Right atrium auricular region (tissue), 2 donors: ENCODE data around the gene RBM33. TPM values are rescaled to one million over a fixed set of nuclear protein-coding genes. Genes with fewer than 3 reads are reported as not detected.

ENCODE experiments used
- DNase-seq: peaks from one replicate; pipeline ENCODE4 v3.0.0-alpha.2; 2019; ENCODE audit warnings: low spot score
- H3K27ac ChIP-seq, 2 donors: fragments of 200-600 bp; sonication (generic); 1 replicate in 1 of 2; 2 replicates in 1 of 2; pipeline ENCODE4 v1.5.1; 2016 to 2019
- H3K27me3 ChIP-seq, 2 donors: fragments of 200-600 bp; sonication (generic); one replicate each; pipeline versions ENCODE4 v1.5.1 to v1.6.0; 2017 to 2019
- H3K36me3 ChIP-seq: fragments of 200-600 bp; sonication (generic); one replicate; pipeline ENCODE4 v1.5.1; 2016
- H3K4me1 ChIP-seq, 2 donors: fragments of 200-600 bp; sonication (generic); one replicate each; pipeline versions ENCODE4 v1.5.1 to v1.6.0; 2017 to 2019
- H3K4me3 ChIP-seq, 2 donors: fragments of 200-600 bp; sonication (generic); 1 replicate in 1 of 2; 2 replicates in 1 of 2; pipeline ENCODE4 v1.5.1; 2017 to 2019; ENCODE audit warnings: mild to moderate bottlenecking in 1 of 2, moderate library complexity in 1 of 2
- H3K9me3 ChIP-seq, 2 donors: fragments of 200-600 bp; sonication (generic); one replicate each; pipeline ENCODE4 v1.5.1; 2019
- total RNA-seq, 2 donors: library from RNA; depleted of rRNA; stranded (reverse); fragments of >200 nt; gene quantifications; one replicate each; pipeline ENCODE4 v1.1.0, GENCODE V29; 2016
- TF ChIP-seq, protein P1 (sequence below), 2 donors: fragments of 200-600 bp; sonication (generic); IDR thresholded peaks; one replicate each; pipeline ENCODE4 v1.5.1; 2019; ENCODE audit warnings: antibody characterized with exemption in 2 of 2

Gene RBM33
- total RNA-seq, 2 donors from 2014 or later: 15.4 to 21.0 TPM

DNA sequence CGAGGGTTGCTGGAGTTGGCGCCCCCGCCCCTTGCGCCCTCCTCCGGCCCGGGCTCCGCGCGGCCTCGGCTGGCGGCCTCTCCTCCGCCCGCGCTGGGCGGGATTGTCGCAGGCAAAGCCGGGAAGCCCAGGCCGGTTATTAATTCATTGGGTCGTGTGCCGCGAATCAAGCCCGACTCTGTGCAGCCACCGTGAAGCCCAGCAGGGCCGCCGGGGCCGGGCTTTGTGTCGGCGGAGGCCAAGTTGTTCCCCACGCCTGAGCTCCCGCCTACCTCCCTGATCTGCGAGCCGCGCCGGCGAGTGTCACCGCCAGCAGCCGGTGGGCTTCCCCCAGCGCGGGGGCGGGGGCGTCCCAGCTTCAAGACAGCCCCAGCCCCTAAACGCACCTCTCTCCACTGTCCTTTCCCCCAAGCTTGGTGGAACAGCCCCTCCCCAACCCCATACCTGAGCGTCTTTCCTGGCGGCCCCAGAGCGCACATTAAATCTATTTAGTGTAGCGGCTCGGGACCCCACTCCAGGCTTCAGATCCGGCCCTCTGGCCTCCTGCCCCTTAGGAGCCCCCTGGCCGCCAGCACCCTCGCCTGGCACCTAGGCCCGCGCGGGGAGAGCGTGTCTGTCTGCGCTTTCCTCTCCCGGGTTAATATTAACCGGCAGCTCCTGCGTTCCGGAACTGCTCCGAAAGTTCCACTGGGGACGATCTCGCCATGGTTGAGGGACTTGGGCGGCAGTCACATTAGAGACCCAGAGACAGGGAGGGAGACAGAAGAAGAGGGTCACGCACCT lies 164.3 kb downstream of the RBM33 start:
- Histone ChIP-seq H3K4me3 (peak overlapping the region in 1 of 2 donors; percentile 27), H3K4me1 (peaks cover 0 to 63% of the 10 kb centered on the region in 2 donors), H3K27ac (no peak overlapping the region), H3K36me3 (no peaks in the 10 kb centered on the region), H3K27me3 (peaks cover 15 to 55% of the 10 kb centered on the region in 2 donors), H3K9me3 (no peaks in the 10 kb centered on the region)
- TF ChIP-seq, protein P1, sequence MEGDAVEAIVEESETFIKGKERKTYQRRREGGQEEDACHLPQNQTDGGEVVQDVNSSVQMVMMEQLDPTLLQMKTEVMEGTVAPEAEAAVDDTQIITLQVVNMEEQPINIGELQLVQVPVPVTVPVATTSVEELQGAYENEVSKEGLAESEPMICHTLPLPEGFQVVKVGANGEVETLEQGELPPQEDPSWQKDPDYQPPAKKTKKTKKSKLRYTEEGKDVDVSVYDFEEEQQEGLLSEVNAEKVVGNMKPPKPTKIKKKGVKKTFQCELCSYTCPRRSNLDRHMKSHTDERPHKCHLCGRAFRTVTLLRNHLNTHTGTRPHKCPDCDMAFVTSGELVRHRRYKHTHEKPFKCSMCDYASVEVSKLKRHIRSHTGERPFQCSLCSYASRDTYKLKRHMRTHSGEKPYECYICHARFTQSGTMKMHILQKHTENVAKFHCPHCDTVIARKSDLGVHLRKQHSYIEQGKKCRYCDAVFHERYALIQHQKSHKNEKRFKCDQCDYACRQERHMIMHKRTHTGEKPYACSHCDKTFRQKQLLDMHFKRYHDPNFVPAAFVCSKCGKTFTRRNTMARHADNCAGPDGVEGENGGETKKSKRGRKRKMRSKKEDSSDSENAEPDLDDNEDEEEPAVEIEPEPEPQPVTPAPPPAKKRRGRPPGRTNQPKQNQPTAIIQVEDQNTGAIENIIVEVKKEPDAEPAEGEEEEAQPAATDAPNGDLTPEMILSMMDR (IDR thresholded peaks at IDR 0.05): no peak
- DNase-seq: no peak

DNA sequence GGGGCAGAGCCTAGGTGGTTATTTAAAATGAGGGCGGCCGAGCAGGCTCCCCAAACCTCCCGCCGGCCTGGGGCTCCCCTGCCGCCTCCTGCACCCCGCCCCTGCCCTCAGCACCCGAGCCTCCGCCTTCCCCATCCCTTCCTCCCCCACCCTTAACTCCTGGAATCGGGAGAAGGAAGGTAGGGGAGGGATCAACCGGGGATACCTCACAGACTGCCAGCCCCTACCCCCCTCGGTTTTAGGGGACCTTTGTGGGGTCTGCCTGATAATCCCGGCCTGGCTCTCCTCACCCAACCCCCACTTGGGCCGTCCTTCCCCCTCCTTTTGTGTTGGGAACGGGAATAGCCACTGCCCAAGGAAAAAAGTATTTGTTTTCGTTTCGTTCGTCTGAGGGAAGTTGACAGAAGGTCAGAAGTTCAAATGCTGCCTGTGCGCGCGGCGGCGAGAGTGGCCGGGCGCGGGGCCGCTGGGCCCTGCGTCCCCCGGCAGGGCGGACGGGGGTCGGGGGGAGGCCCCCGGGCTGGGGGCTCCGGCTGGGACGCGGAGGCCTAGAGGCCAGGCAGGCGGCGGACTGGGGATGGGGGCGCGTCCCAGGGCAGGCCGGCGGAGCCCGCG lies 165.0 kb downstream of the RBM33 start:
- Histone ChIP-seq H3K4me3 (peak overlapping the region in 1 of 2 donors; percentile 27), H3K27ac (no peak overlapping the region), H3K4me1 (peaks cover 0 to 56% of the 10 kb centered on the region in 2 donors), H3K27me3 (peaks cover 15 to 53% of the 10 kb centered on the region in 2 donors), H3K36me3 (no peaks in the 10 kb centered on the region), H3K9me3 (no peaks in the 10 kb centered on the region)
- TF ChIP-seq, protein P1 (IDR thresholded peaks at IDR 0.05): no peak
- no peak for DNase-seq

DNA sequence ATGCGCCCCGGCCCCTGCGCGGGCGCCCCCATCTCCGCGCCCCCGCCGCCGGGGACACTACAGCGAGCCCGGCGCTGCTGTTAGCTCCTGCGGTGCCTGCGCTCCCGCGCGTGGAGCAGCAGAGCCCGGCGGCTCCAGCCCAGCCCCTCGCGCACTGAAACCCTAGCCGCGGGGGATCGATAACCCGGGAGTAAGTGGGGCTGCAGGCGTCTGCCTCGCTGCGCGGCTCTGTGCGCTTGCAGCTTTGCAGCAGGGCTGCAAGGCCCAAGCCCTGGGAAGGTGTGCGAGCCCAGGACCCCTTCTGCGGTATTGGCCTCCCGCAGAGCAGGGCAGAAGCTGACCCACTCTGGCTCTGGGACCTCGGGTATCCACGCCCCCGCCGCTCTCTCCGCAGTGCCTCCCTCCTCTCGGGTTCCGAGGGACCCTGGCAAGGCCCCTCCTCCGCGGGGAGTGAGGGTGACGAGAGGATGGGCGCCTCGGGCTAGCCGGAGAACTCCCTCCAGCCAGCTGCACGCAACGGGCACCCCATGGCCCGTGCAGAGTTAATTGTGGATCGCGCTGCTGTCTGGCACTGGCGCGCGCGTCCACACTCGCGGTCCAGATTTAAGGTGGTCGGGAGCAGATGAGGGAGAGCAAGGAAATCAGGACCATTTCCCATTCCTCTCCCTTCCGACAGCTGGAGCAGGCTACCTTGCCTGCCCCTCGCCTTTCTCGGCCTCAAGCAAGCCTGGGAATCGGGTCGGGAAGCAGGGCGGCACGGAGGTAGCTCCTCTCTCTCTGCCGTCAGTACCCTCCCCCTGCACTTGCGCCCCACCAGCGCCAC lies 165.7 kb downstream of the RBM33 start:
- Histone ChIP-seq H3K36me3 (no peaks in the 10 kb centered on the region), H3K9me3 (no peaks in the 10 kb centered on the region), H3K4me3 (peak overlapping the region in 1 of 2 donors; percentile 27), H3K4me1 (peaks cover 0 to 49% of the 10 kb centered on the region in 2 donors), H3K27ac (no peak overlapping the region), H3K27me3 (peaks cover 15 to 49% of the 10 kb centered on the region in 2 donors)
- TF ChIP-seq, protein P1 (IDR thresholded peaks at IDR 0.05): no peak
- DNase-seq: no peak

DNA sequence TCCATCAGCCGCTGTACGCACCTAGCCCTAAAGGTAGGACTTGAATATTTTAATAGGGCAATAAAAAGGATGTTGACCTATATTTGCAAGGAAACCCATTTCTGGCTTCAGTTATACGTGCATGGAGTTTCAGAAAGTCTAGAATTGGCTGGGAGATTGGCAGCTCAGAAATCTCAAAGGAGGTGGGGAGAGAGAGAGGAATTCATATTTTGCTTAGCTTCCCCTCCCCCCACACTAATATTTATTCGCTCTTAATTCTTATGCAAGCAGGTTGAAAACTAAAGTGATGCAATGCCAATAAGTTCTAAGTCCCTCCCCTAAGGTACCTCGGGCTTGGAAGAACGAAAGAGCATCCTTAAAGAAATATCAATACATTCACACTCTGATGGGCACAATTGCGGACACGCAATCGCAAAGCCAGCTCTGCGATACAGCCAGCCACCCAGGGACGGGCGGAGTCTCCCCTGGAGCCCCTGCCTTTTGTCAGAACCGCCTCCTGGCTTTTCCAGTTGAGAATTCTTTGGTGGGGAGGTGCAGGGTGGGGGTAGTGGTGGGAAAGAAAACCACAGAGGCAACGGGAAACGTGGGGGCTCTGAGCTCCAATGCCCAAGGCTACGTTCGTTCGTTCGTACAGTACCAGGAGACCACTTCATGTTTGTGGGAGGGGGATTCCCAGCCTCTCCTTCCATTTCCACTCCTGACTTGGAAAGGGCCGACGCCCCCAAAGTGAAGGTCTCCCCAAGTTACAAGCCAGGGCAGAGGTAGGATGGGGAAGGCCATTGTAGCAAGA lies 166.5 kb downstream of the RBM33 start:
- Histone ChIP-seq H3K27ac (no peak overlapping the region), H3K9me3 (no peaks in the 10 kb centered on the region), H3K4me3 (no peak overlapping the region), H3K27me3 (peaks cover 12 to 41% of the 10 kb centered on the region in 2 donors), H3K36me3 (no peaks in the 10 kb centered on the region), H3K4me1 (peaks cover 0 to 41% of the 10 kb centered on the region in 2 donors)
- TF ChIP-seq, protein P1 (IDR thresholded peaks at IDR 0.05): no peak
- no peak for DNase-seq

DNA sequence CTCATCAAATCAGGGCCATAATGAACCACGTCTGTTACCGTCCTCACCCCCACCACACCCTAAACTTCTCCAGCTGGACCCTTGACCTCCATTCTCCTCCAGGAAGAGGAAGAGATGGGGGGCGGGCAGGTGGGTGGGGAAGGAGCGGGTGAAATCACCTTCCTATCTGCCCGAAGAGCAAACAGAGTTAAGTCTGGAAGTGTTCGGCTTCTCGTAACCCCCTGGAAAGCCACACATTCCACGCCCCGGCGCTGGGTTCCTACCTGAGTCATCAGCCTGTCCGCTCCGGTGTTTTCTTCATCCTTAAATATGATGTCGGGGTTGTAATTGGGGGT lies 167.1 kb downstream of the RBM33 start:
- TF ChIP-seq, protein P1 (IDR thresholded peaks at IDR 0.05): no peak
- DNase-seq: no peak

More for the DNA sequence above, 167.1 kb downstream of the RBM33 start:
- Histone ChIP-seq H3K27ac (no peak overlapping the region), H3K36me3 (no peaks in the 10 kb centered on the region), H3K4me1 (peaks cover 0 to 35% of the 10 kb centered on the region in 2 donors), H3K9me3 (no peaks in the 10 kb centered on the region), H3K4me3 (no peak overlapping the region), H3K27me3 (peaks cover 10 to 41% of the 10 kb centered on the region in 2 donors)
